CD4-positive, alpha-beta memory T cell (primary cell): ENCODE results near the gene BCAP31. TPM values are rescaled to one million over a fixed set of nuclear protein-coding genes. Genes with fewer than 3 reads are reported as not detected.
"Not testable (repeated sequence)": the region's sequence is repeated elsewhere in the genome, so short reads cannot be mapped to it uniquely, and the experiment has no call there.

ENCODE experiments used
- CTCF ChIA-PET: fragments of 350-600 bp; sonication (Branson Sonifier 250); formaldehyde crosslinking; loops from one replicate; lab custom pipeline; 2021; ENCODE audit warnings: inconsistent platforms; ENCODE audit not compliant: partially characterized antibody; lab: Charles Lee
- POLR2A ChIA-PET: fragments of 350-600 bp; sonication (Branson Sonifier 250); formaldehyde crosslinking; loops from one replicate; lab custom pipeline; 2021; ENCODE audit not compliant: partially characterized antibody; lab: Charles Lee
- DNase-seq, 5 donors: peaks; one replicate each; pipeline versions ENCODE4 v3.0.0 to v3.0.0-alpha.2; 2020 to 2022; ENCODE audit warnings: mixed read lengths in 1 of 5
- H3K27ac ChIP-seq: one replicate; pipeline ENCODE4 v1.7.0; 2013; ENCODE audit warnings: low read depth, low read length
- H3K27me3 ChIP-seq: 2 replicates; pipeline ENCODE4 v1.7.0; 2013; ENCODE audit warnings: mild to moderate bottlenecking, low read length, moderate library complexity; ENCODE audit not compliant: insufficient read depth
- H3K36me3 ChIP-seq: 2 replicates; pipeline ENCODE4 v1.7.0; 2013; ENCODE audit warnings: mild to moderate bottlenecking, low read length, moderate library complexity; ENCODE audit not compliant: insufficient read depth
- H3K4me1 ChIP-seq: 2 replicates; pipeline ENCODE4 v1.7.0; 2013; ENCODE audit warnings: mild to moderate bottlenecking, low read length, moderate library complexity; ENCODE audit not compliant: insufficient read depth
- H3K4me3 ChIP-seq, 2 donors: one replicate each; pipeline ENCODE4 v1.7.0; 2013; ENCODE audit warnings: low read length in 2 of 2, mild to moderate bottlenecking in 1 of 2
- H3K9me3 ChIP-seq, 2 donors: one replicate each; pipeline ENCODE4 v1.7.0; 2013; ENCODE audit warnings: low read length in 2 of 2, control low read depth in 1 of 2; ENCODE audit not compliant: control insufficient read depth in 1 of 2
- H3K27ac Mint-ChIP-seq, 7 donors: one replicate each; pipeline ENCODE4 v1.8.0; 2020 to 2021; ENCODE audit warnings: mixed read lengths in 7 of 7, mild to moderate bottlenecking in 6 of 7, inconsistent platforms in 3 of 7, moderate library complexity in 3 of 7
- H3K27me3 Mint-ChIP-seq, 2 donors: one replicate each; pipeline ENCODE4 v1.8.0; 2020 to 2021; ENCODE audit warnings: mixed read lengths in 2 of 2
- H3K36me3 Mint-ChIP-seq, 2 donors: one replicate each; pipeline ENCODE4 v1.8.0; 2020 to 2021; ENCODE audit warnings: mixed read lengths in 2 of 2, inconsistent platforms in 1 of 2, mild to moderate bottlenecking in 1 of 2
- H3K4me1 Mint-ChIP-seq, 4 donors: one replicate each; pipeline ENCODE4 v1.8.0; 2020 to 2021; ENCODE audit warnings: mixed read lengths in 4 of 4, mild to moderate bottlenecking in 1 of 4
- H3K4me3 Mint-ChIP-seq, 8 donors: one replicate each; pipeline ENCODE4 v1.8.0; 2020 to 2021; ENCODE audit warnings: mixed read lengths in 8 of 8, mild to moderate bottlenecking in 7 of 8, moderate library complexity in 6 of 8, inconsistent platforms in 3 of 8
- H3K9me3 Mint-ChIP-seq, 8 donors: one replicate each; pipeline ENCODE4 v1.8.0; 2020 to 2021; ENCODE audit warnings: mixed read lengths in 8 of 8, mild to moderate bottlenecking in 5 of 8, inconsistent platforms in 3 of 8, moderate library complexity in 1 of 8
- intact Hi-C: fragments of 100-400 bp; cut with micrococcal nuclease; formaldehyde crosslinking; loops from one replicate; pipeline ENCODE4 v1.15.1; 2023
- polyA plus RNA-seq, 2 donors: library from polyadenylated mRNA; unstranded; fragments of 300-500 nt; fragmentation: Illumina TruSeq; gene quantifications; one replicate each; pipeline ENCODE4 v1.2.3, GENCODE V29; 2021
- total RNA-seq, 2 experiments: library from RNA; stranded (reverse); gene quantifications; one replicate each; pipeline ENCODE4 v1.2.3, GENCODE V29; 2021

BCAP31 gene
- total and polyA plus RNA-seq, 4 experiments from 2014 or later, result 126 to 510 (median 217) TPM

GRCh38 chrX:153750127-153750774 is 26.1 kb upstream of the BCAP31 start:
- H3K36me3 ChIP-seq, result no peaks in the 10 kb centered on the region
- Mint-ChIP-seq H3K4me1 (peaks cover 0 to 1% (median 0%) of the 10 kb centered on the region in 4 donors), H3K27ac (no peak overlapping the region), H3K36me3 (no peaks in the 10 kb centered on the region), H3K27me3 (peaks cover 0 to 1% of the 10 kb centered on the region in 2 donors), H3K9me3 (peaks cover 0 to 2% (median 0%) of the 10 kb centered on the region in 8 donors), H3K4me3 (no peak overlapping the region)
- H3K4me3 ChIP-seq, result no peak overlapping the region
- H3K27me3 ChIP-seq, result no peaks in the 10 kb centered on the region
- POLR2A ChIA-PET, result no interaction called here
- H3K4me1 ChIP-seq, result no peaks in the 10 kb centered on the region
- no peak overlapping the region for H3K27ac ChIP-seq
- no peak for DNase-seq
- no peaks in the 10 kb centered on the region for H3K9me3 ChIP-seq
- intact Hi-C loops, result no loop called here
- CTCF ChIA-PET, result no interaction called here

- H3K4me1 ChIP-seq, H3K36me3 ChIP-seq, H3K27me3 Mint-ChIP-seq, H3K27ac ChIP-seq, H3K9me3 Mint-ChIP-seq, H3K9me3 ChIP-seq, H3K4me1 Mint-ChIP-seq, H3K4me3 ChIP-seq, POLR2A ChIA-PET, CTCF ChIA-PET, H3K27me3 ChIP-seq, intact Hi-C loops, H3K36me3 Mint-ChIP-seq, H3K27ac Mint-ChIP-seq, H3K4me3 Mint-ChIP-seq, DNase-seq: not testable (repeated sequence)
These were observed 24.8 kb upstream of the BCAP31 start for GRCh38 chrX:153749017-153749416.

GRCh38 chrX:153746991-153747390 is 22.8 kb upstream of the BCAP31 start:
- H3K27ac ChIP-seq, H3K9me3 Mint-ChIP-seq, H3K9me3 ChIP-seq, POLR2A ChIA-PET, DNase-seq, H3K4me3 ChIP-seq, H3K36me3 ChIP-seq, H3K27ac Mint-ChIP-seq, H3K27me3 Mint-ChIP-seq, H3K4me1 Mint-ChIP-seq, H3K36me3 Mint-ChIP-seq, intact Hi-C loops, CTCF ChIA-PET, H3K4me1 ChIP-seq, H3K4me3 Mint-ChIP-seq, H3K27me3 ChIP-seq: not testable (repeated sequence)

- no peaks in the 10 kb centered on the region for H3K36me3 ChIP-seq
- H3K9me3 Mint-ChIP-seq, result peaks cover 0 to 2% (median 0%) of the 10 kb centered on the region in 8 donors
- H3K27ac ChIP-seq, result no peak overlapping the region
- ChIA-PET CTCF (no interaction called here), POLR2A (no interaction called here)
- H3K4me1 ChIP-seq, result no peaks in the 10 kb centered on the region
- no peaks in the 10 kb centered on the region for H3K27me3 ChIP-seq
- intact Hi-C loops, result no loop called here
- H3K9me3 ChIP-seq, result no peaks in the 10 kb centered on the region
- peaks cover 0 to 1% of the 10 kb centered on the region in 2 donors for H3K27me3 Mint-ChIP-seq
- H3K4me1 Mint-ChIP-seq, result peaks cover 0 to 5% (median under 1%) of the 10 kb centered on the region in 4 donors
- no peaks in the 10 kb centered on the region for H3K36me3 Mint-ChIP-seq
- H3K4me3 ChIP-seq, result no peak overlapping the region
- no peak overlapping the region for H3K27ac Mint-ChIP-seq
- no peak overlapping the region for H3K4me3 Mint-ChIP-seq
- no peak for DNase-seq
These were observed 22.2 kb upstream of the BCAP31 start for GRCh38 chrX:153746359-153746758.

GRCh38 chrX:153745067-153745433 is 20.9 kb upstream of the BCAP31 start:
- intact Hi-C loops, H3K36me3 ChIP-seq, H3K4me3 ChIP-seq, CTCF ChIA-PET, H3K9me3 ChIP-seq, H3K27ac Mint-ChIP-seq, H3K27ac ChIP-seq, H3K36me3 Mint-ChIP-seq, H3K27me3 Mint-ChIP-seq, H3K9me3 Mint-ChIP-seq, DNase-seq, H3K27me3 ChIP-seq, H3K4me3 Mint-ChIP-seq, H3K4me1 ChIP-seq: not testable (repeated sequence)
- POLR2A ChIA-PET, result interaction anchor here (0.6 kb wide), 1 partner anchor 181 kb away, joined by 3 read pairs; no protein-coding TSS in a partner anchor
- H3K4me1 Mint-ChIP-seq, result peaks cover 6 to 12% (median 9%) of the 10 kb centered on the region in 4 donors

- Mint-ChIP-seq H3K9me3 (peaks cover 0 to 2% (median 0%) of the 10 kb centered on the region in 8 donors), H3K4me1 (peaks cover 6 to 18% (median 12%) of the 10 kb centered on the region in 4 donors), H3K36me3 (no peaks in the 10 kb centered on the region), H3K27me3 (peaks cover 0 to 1% of the 10 kb centered on the region in 2 donors), H3K27ac (no peak overlapping the region), H3K4me3 (peak overlapping the region in 2 of 8 donors; percentile 58 to 62)
- ChIA-PET POLR2A (no interaction called here), CTCF (no interaction called here)
- Histone ChIP-seq H3K9me3 (no peaks in the 10 kb centered on the region), H3K36me3 (no peaks in the 10 kb centered on the region), H3K27ac (no peak overlapping the region), H3K27me3 (no peaks in the 10 kb centered on the region), H3K4me3 (no peak overlapping the region), H3K4me1 (peaks cover 14% of the 10 kb centered on the region)
- peak in 1 of 5 donors; percentile 23 for DNase-seq
- intact Hi-C loops, result no loop called here
These were observed 20.3 kb upstream of the BCAP31 start for GRCh38 chrX:153744210-153745066.

- POLR2A ChIA-PET, H3K36me3 Mint-ChIP-seq, DNase-seq, CTCF ChIA-PET, H3K4me3 Mint-ChIP-seq, H3K27me3 Mint-ChIP-seq, H3K9me3 Mint-ChIP-seq, H3K9me3 ChIP-seq, H3K36me3 ChIP-seq, H3K4me3 ChIP-seq, H3K27me3 ChIP-seq, H3K27ac Mint-ChIP-seq, intact Hi-C loops, H3K27ac ChIP-seq: not testable (repeated sequence)
- H3K4me1 Mint-ChIP-seq, result peaks cover 6 to 25% (median 12%) of the 10 kb centered on the region in 4 donors
- H3K4me1 ChIP-seq, result peaks cover 16% of the 10 kb centered on the region
These were observed 19.5 kb upstream of the BCAP31 start for GRCh38 chrX:153743468-153744209.
